Measurements from ENCODE around the gene TNFSF18.
"Not testable (repeated sequence)": the region's sequence is repeated elsewhere in the genome, so short reads cannot be mapped to it uniquely, and the experiment has no call there.

The TNFSF18 gene, protein sequence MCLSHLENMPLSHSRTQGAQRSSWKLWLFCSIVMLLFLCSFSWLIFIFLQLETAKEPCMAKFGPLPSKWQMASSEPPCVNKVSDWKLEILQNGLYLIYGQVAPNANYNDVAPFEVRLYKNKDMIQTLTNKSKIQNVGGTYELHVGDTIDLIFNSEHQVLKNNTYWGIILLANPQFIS

DNA sequence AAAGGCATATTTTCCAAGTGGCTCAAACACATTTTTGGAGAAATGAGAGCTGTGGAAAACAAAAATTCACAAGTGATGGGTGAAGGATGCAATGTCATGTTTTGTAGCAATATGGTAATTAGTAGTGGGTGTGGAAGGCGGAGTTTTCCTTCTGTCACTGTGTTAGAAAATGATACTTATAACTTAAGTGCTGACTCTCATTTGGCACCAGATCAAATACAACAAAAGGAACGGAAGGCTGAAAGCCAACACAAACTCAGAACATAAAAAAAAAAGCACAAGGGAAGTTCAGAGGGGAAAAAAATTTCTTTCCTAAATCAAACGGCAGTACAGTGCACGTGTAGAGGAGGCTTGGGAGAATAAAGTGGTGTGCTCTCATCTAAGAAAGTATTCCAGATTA is at the start of gene TNFSF18:
TNFSF18 (minus strand) TSS at position 77 of the 400 bp plus-strand sequence; CDS start at position 32, 45 bp downstream.
- Histone ChIP-seq H3K9ac (ENCODE audit: low read length) (no peak within 1 kb of the TSS), H3K27me3 (replicated peaks; ENCODE audit: control insufficient read depth, insufficient read depth, low read length) (no peaks in the 10 kb centered on the region), H3K9me3 (ENCODE audit: control insufficient read depth, low read length) (no peaks in the 10 kb centered on the region), H3K36me3 (ENCODE audit: control insufficient read depth, insufficient read depth, low read length, severe bottlenecking) (no peaks in the 10 kb centered on the region), H3K4me3 (ENCODE audit: low read length) (no peak within 1 kb of the TSS), H3K4me1 (ENCODE audit: control insufficient read depth, insufficient read depth, low read length) (no peaks in the 10 kb centered on the region)
- DNase-seq (ENCODE audit: low read depth): peak; percentile 51

DNA sequence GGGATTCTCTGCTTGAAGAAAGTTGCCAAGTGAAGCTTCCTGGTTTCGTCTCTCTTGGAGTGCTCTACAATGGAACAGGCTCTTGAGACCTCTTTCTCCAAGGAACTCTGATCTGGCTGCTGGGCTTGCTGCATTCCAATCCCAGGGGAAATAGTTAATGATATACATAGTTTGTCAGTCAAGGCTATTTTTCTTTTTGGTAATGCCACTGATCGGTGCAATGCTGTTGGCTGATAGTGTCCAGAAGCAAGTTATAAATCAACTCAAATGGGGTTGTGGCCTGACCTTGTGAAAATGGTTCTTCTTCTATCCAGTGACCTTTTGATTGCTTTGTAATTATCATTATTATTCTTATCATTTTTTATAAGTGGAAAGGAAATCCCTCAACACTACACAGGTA is 48.4 kb upstream of the TNFSF18 start:
- peaks cover 10% of the 10 kb centered on the region for H3K4me1 ChIP-seq (ENCODE audit: control insufficient read depth, insufficient read depth, low read length)
- H3K9ac ChIP-seq (ENCODE audit: low read length): no peak overlapping the region
- DNase-seq (ENCODE audit: low read depth): no peak

DNA sequence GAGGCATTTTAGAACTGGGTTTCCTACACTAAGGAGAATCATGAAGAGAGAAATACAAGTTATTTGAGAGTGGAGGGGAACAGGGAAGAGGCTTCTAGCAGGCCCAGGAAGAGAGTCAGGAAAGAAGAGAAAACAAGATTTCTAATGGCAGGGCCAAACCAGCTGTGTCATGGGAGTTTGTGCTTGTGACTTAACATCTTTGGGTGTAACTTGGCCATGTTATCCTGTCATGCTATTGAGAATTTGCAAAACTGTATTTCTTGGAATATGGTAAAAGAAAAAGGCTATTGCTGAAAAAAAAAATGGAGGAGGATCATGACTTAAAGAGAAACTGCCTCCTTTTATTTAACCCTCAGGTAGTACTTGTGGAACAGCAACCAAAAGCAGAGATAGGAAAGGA is 47.4 kb upstream of the TNFSF18 start:
- no peak overlapping the region for H3K9ac ChIP-seq (ENCODE audit: low read length)
- no peak overlapping the region for H3K4me3 ChIP-seq (ENCODE audit: low read length)
- peaks cover 2% of the 10 kb centered on the region for H3K9me3 ChIP-seq (ENCODE audit: control insufficient read depth, low read length)
- DNase-seq (ENCODE audit: low read depth): no peak
- no peaks in the 10 kb centered on the region for H3K36me3 ChIP-seq (ENCODE audit: control insufficient read depth, insufficient read depth, low read length, severe bottlenecking)
- no peaks in the 10 kb centered on the region for H3K27me3 ChIP-seq (replicated peaks; ENCODE audit: control insufficient read depth, insufficient read depth, low read length)
- H3K4me1 ChIP-seq (ENCODE audit: control insufficient read depth, insufficient read depth, low read length): peaks cover 10% of the 10 kb centered on the region

More for the DNA sequence above, 48.4 kb upstream of the TNFSF18 start:
- Histone ChIP-seq H3K4me3 (ENCODE audit: low read length) (no peak overlapping the region), H3K36me3 (ENCODE audit: control insufficient read depth, insufficient read depth, low read length, severe bottlenecking) (no peaks in the 10 kb centered on the region), H3K9me3 (ENCODE audit: control insufficient read depth, low read length) (peaks cover 8% of the 10 kb centered on the region), H3K27me3 (replicated peaks; ENCODE audit: control insufficient read depth, insufficient read depth, low read length) (no peaks in the 10 kb centered on the region)

DNA sequence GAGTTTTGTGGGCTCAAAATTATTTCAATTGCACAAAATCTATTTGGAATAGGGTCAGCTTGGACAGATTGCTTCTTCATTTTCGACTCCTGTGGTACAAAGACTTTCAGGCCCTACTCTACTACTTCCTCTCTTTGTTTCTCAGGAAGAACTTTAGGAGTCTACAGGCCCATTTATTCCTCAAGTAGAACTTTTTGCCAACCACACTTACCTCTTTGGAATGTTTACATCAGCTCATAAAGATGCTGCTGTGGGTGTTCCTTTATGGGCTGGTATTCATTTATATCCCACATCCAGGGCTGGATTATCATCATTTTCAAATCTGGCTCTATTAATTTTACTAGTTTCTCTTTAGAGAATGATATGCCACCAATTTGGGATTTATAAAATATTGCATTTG is 46.3 kb upstream of the TNFSF18 start:
- Histone ChIP-seq H3K27me3 (replicated peaks; ENCODE audit: control insufficient read depth, insufficient read depth, low read length) (no peaks in the 10 kb centered on the region), H3K9me3 (ENCODE audit: control insufficient read depth, low read length) (no peaks in the 10 kb centered on the region), H3K9ac (ENCODE audit: low read length) (no peak overlapping the region), H3K4me3 (ENCODE audit: low read length) (no peak overlapping the region), H3K36me3 (ENCODE audit: control insufficient read depth, insufficient read depth, low read length, severe bottlenecking) (no peaks in the 10 kb centered on the region), H3K4me1 (ENCODE audit: control insufficient read depth, insufficient read depth, low read length) (peaks cover 10% of the 10 kb centered on the region)
- DNase-seq (ENCODE audit: low read depth): peak; percentile 17

DNA sequence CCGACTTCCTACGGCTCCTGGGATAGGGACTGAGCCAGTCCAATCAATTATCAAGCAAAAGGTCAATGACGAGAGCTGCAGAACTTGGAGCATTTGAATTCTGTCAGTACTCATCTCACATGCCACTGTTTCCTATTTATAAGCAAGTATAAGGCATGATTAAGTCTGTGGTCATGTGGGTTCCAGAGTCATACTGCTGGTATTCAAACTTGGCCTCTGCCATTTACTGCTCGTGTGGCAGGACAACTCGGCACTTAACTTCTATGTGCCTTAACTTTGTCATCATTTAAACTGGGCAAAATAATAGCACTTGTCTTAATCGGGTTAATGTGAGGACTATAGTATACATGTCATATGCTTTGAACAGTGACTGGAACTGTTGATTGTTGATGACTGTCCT is 44.9 kb upstream of the TNFSF18 start:
- DNase-seq (ENCODE audit: low read depth): peak; percentile 50
- Histone ChIP-seq H3K27me3 (replicated peaks; ENCODE audit: control insufficient read depth, insufficient read depth, low read length) (no peaks in the 10 kb centered on the region), H3K9ac (ENCODE audit: low read length) (no peak overlapping the region), H3K4me1 (ENCODE audit: control insufficient read depth, insufficient read depth, low read length) (peaks cover 10% of the 10 kb centered on the region), H3K36me3 (ENCODE audit: control insufficient read depth, insufficient read depth, low read length, severe bottlenecking) (no peaks in the 10 kb centered on the region), H3K9me3 (ENCODE audit: control insufficient read depth, low read length) (no peaks in the 10 kb centered on the region), H3K4me3 (ENCODE audit: low read length) (no peak overlapping the region)

DNA sequence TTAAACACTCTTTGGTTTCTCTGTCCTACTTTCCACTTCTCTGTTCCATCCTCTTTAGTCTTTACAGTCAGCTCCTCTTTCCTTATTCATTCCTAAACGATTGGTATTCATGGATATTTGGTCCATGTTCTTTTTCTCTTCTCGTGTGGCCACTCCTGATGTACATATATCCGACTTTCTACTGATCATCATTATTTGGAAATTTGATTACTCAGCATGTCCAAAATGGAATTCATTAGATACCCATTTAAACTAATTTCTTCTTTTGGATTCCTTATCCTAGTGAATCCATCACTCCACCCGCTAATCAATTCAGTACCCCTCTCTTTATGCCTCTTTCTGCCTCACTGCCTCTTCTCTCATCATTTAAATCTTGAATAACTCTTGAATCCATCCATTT is 43.8 kb upstream of the TNFSF18 start:
- Histone ChIP-seq H3K36me3 (ENCODE audit: control insufficient read depth, insufficient read depth, low read length, severe bottlenecking) (no peaks in the 10 kb centered on the region), H3K4me3 (ENCODE audit: low read length) (no peak overlapping the region), H3K9me3 (ENCODE audit: control insufficient read depth, low read length) (no peaks in the 10 kb centered on the region), H3K27me3 (replicated peaks; ENCODE audit: control insufficient read depth, insufficient read depth, low read length) (no peaks in the 10 kb centered on the region), H3K9ac (ENCODE audit: low read length) (no peak overlapping the region), H3K4me1 (ENCODE audit: control insufficient read depth, insufficient read depth, low read length) (peaks cover 10% of the 10 kb centered on the region)
- DNase-seq (ENCODE audit: low read depth): no peak

DNA sequence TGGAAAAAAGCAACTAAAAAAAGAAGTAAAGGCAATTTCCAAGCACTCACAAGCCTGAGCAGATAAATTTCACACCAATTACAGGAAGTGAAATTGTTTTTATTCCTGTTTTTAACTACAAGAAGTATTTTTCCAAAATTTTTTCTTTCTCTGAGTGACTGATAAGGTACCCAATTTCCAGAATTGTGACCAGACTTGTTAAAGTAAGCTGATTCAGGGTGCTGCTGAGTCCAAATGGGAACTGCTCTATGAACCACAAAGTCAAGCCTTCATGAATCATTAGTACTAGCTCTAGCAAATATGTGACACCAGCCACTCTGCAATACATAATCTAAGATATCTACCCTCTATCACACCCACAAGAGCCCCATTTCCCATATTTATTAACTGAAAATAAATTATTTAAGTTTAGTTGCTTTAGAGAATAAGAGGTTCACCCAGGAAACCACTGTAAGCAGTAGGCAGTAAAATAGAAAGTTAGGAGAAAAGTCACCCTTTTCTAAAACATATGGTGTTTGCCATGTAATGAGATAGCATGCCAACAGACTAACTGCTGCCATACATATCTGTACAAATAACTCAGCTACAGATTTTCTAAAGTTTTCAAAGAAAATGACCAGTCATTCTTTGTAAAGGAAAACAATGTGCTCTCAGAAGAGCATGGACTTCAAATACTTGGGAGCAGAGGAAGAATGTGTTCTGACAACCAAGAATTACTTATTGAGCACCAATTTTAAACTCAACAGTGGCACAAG is 43.1 kb upstream of the TNFSF18 start:
- Histone ChIP-seq H3K4me1 (ENCODE audit: control insufficient read depth, insufficient read depth, low read length) (peaks cover 10% of the 10 kb centered on the region), H3K9ac (ENCODE audit: low read length) (no peak overlapping the region), H3K36me3 (ENCODE audit: control insufficient read depth, insufficient read depth, low read length, severe bottlenecking) (no peaks in the 10 kb centered on the region), H3K4me3 (ENCODE audit: low read length) (no peak overlapping the region), H3K9me3 (ENCODE audit: control insufficient read depth, low read length) (no peaks in the 10 kb centered on the region), H3K27me3 (replicated peaks; ENCODE audit: control insufficient read depth, insufficient read depth, low read length) (no peaks in the 10 kb centered on the region)
- DNase-seq (ENCODE audit: low read depth): peak; percentile 7

DNA sequence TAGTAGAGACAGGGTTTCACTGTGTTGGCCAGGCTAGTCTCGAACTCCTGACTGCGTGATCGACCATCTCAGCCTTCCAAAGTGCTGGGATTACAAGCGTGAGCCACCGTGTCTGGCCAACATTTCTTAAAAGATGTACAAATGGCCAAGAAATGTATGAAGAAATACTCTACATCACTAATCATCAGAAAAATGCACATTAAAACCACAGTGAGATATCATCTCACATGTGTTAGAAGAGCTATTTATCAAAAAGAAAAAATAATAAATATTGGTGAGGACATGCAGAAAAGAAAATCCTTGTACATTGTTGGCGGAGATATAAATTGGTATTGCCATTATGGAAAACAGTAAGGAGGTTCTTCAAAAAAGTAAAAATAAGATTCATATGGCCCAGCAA is 33.6 kb upstream of the TNFSF18 start:
- DNase-seq (ENCODE audit: low read depth): no peak

DNA sequence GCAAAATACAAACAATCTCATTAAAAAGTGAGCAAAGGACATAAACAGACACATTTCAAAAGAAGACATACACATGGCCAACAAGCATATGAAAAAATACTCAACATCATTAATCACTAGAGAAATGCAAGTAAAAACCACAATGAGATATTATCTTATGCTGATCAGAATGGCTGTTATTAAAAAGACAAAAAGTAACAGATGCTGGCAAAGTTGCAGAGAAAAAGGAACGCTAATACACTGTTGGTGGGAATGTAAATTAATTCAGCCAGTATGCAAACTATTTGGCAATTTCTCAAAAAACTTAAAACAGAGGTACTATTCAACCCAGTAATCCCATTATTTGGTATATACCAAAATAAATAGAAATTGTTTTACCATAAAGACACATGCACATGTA is 32.2 kb upstream of the TNFSF18 start:
- no peak for DNase-seq (ENCODE audit: low read depth)
- H3K9ac ChIP-seq (ENCODE audit: low read length): no peak overlapping the region

More for the DNA sequence above, 33.6 kb upstream of the TNFSF18 start:
- Histone ChIP-seq H3K9ac (ENCODE audit: low read length) (no peak overlapping the region), H3K4me1 (ENCODE audit: control insufficient read depth, insufficient read depth, low read length) (no peaks in the 10 kb centered on the region), H3K4me3 (ENCODE audit: low read length) (no peak overlapping the region), H3K9me3 (ENCODE audit: control insufficient read depth, low read length) (peaks cover 4% of the 10 kb centered on the region), H3K36me3 (ENCODE audit: control insufficient read depth, insufficient read depth, low read length, severe bottlenecking) (no peaks in the 10 kb centered on the region), H3K27me3 (replicated peaks; ENCODE audit: control insufficient read depth, insufficient read depth, low read length) (no peaks in the 10 kb centered on the region)

DNA sequence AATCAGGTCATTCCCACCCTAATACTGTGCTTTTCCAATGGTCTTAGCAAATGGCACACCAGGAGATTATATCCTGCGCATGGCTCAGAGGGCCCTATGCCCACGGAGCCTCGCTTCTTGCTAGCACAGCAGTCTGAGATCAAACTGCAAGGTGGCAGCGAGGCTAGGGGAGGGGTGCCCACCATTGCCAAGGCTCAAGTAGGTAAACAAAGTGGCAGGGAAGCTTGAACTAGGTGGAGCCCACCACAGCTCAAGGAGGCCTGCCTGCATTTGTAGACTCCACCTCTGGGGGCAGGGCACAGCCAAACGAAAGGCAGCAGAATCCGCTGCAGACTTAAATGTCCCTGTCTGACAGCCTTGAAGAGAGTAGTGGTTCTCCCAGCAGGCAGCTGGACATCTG is 23.5 kb upstream of the TNFSF18 start:
- H3K9me3 ChIP-seq (ENCODE audit: control insufficient read depth, low read length); H3K9ac ChIP-seq (ENCODE audit: low read length); DNase-seq (ENCODE audit: low read depth); H3K36me3 ChIP-seq (ENCODE audit: control insufficient read depth, insufficient read depth, low read length, severe bottlenecking); H3K27me3 ChIP-seq (replicated peaks; ENCODE audit: control insufficient read depth, insufficient read depth, low read length); H3K4me1 ChIP-seq (ENCODE audit: control insufficient read depth, insufficient read depth, low read length); H3K4me3 ChIP-seq (ENCODE audit: low read length): not testable (repeated sequence)

More for the DNA sequence above, 32.2 kb upstream of the TNFSF18 start:
- H3K4me3 ChIP-seq (ENCODE audit: low read length): no peak overlapping the region
- no peaks in the 10 kb centered on the region for H3K4me1 ChIP-seq (ENCODE audit: control insufficient read depth, insufficient read depth, low read length)
- H3K27me3 ChIP-seq (replicated peaks; ENCODE audit: control insufficient read depth, insufficient read depth, low read length): no peaks in the 10 kb centered on the region
- H3K36me3 ChIP-seq (ENCODE audit: control insufficient read depth, insufficient read depth, low read length, severe bottlenecking): no peaks in the 10 kb centered on the region
- H3K9me3 ChIP-seq (ENCODE audit: control insufficient read depth, low read length): peaks cover 4% of the 10 kb centered on the region

DNA sequence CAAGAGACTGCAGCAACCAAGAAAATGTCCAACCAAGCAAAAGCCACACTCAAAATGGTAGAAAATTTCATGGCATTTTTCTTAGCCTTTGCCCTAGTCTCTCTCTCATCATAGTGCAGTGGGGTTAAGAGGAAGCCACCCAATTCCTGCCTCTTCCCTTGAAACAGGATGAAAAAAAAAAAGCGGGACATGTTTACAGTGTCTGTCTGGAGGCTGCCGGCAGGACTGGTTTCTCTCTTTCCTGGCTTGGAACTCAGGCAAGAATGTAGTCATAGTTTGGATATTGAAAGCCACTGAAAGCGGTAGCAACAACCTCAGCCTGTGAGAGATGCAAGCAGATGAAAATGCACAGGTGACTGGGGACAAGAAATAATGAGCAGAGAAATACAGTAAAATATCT is 13.3 kb upstream of the TNFSF18 start:
- Histone ChIP-seq H3K9me3 (ENCODE audit: control insufficient read depth, low read length) (no peaks in the 10 kb centered on the region), H3K9ac (ENCODE audit: low read length) (no peak overlapping the region), H3K36me3 (ENCODE audit: control insufficient read depth, insufficient read depth, low read length, severe bottlenecking) (no peaks in the 10 kb centered on the region), H3K4me1 (ENCODE audit: control insufficient read depth, insufficient read depth, low read length) (no peaks in the 10 kb centered on the region), H3K27me3 (replicated peaks; ENCODE audit: control insufficient read depth, insufficient read depth, low read length) (no peaks in the 10 kb centered on the region), H3K4me3 (ENCODE audit: low read length) (no peak overlapping the region)
- DNase-seq (ENCODE audit: low read depth): no peak

Data from adipocyte (in vitro differentiated cells).